GM21390 (cell line): ENCODE data around the gene WARS2.

Experiments used
- ATAC-seq: cut with Tn5 transposase; IDR thresholded peaks from one replicate; pipeline ENCODE4 v1.9.1; 2021; ENCODE audit not compliant: unreplicated experiment

Gene WARS2

DNA sequence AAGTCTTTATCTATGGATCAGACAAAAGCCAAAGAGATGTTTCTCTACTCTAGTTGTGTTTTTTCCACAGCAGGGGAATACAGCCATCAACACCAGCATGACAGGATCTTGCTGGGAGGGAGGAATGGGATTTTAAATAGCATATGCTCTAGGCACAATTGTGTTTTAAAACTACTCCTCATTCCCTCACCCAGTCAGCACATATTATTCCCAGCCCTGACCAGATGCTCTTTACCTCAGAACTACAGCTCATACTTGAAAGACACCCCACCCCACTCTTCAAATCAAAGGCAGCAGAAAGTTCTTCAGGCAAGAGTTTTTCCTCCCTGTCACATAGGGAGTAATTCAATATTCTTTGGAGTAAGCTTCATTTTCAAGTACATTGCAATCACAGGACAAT is 106.1 kb downstream of the WARS2 start:
- ATAC-seq = no peak

GRCh38 chr1:119032986-119033385 is 107.5 kb downstream of the WARS2 start:
- no peak for ATAC-seq

DNA sequence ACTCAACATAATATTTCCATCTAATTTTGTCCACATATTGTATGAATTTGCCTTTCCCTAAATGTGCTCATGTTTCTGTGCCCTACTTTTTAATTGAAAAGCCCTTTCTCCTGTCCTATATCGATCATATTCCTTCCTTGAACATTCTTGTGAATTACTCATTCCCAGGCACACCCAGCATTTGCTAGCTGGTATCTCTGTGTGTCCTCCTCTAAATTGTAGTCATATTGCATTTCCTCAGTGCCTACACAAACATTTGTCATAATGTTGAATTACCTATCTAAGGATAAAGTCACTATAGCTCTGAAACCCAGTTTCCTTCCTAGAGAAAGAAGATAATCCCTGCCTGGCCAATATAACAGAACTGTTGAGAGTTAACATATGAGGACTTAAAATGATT is 112.7 kb downstream of the WARS2 start:
- no peak for ATAC-seq

- ATAC-seq = no peak
These were observed 113.5 kb downstream of the WARS2 start for GRCh38 chr1:119026956-119027355.

DNA sequence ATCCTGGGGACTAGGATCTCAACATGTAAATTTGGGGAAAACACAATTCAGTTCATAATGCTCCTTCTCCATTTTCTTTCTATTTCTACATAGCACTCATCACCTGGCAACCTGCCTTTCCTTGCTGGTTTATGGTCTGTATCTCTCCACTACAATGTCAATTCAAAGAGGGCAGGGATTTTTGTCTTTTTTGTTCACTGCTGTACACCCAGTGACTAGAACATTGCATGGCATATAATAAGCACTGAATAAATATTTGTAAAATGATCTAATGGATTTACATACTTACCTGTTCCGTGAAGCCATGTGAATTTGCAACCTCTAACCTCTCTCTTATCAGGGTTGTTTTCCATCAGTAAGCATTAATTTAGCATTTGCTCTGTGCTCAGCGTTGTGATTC is 124.9 kb downstream of the WARS2 start:
- no peak for ATAC-seq

DNA sequence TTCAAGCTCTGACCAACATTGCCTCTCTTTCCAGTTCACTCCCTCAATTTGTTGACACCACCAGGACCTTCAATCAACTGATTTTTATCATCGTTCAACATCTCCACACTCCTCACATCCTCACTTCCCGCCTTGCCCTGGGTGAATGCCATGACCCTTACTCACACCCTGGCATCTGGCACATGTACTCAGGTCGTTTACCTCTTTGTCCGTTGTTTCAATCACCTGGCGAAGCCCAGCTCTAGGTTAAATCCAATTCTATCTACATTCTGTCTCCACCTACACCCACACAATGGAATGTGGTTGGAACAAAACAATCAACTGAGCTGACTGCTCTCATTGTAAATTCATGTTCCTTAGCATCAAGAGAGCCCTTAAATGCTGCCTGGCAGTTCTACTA is 128.1 kb downstream of the WARS2 start:
- ATAC-seq = no peak

GRCh38 chr1:119011706-119012105 is 128.7 kb downstream of the WARS2 start:
- no peak for ATAC-seq

GRCh38 chr1:119011116-119011515 is 129.3 kb downstream of the WARS2 start:
- ATAC-seq = no peak

DNA sequence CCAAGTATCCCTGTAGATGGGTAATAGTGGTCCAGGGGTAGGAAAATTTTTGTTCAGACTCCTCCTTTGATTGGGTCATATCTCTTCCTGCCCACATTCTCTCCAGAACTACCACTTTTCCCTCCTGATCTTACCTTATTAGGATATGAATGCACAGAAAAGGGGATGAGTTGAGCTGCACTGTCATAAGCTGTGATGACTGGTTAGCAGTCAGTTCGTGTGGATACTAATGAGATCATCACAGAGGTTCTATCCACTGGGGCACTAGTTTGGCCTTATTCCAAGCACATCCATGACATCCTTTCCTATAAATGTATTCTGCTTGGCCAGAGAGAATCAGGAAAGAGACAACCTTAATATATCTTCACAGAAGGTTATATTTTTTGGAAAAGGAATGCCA is 130.3 kb downstream of the WARS2 start:
- ATAC-seq = no peak

DNA sequence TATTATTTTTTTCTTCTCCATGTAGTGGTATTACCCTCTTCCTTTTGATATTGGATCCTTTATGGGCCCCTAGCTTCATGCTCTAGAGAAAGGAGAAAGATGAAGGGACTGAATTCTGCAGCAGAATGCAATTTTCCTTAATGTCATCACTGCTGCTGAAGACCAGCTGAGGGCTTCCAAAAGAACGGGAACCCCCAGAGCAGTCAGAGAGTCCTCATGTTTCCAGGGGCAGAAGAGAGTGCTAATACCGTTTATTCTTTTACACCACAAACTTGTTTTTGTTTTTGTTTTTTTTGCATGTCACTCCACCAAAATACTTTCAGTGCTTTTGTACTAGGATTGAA is 131.2 kb downstream of the WARS2 start:
- ATAC-seq = no peak

GRCh38 chr1:119008483-119009311 is 131.8 kb downstream of the WARS2 start:
- ATAC-seq = peak; percentile 50

DNA sequence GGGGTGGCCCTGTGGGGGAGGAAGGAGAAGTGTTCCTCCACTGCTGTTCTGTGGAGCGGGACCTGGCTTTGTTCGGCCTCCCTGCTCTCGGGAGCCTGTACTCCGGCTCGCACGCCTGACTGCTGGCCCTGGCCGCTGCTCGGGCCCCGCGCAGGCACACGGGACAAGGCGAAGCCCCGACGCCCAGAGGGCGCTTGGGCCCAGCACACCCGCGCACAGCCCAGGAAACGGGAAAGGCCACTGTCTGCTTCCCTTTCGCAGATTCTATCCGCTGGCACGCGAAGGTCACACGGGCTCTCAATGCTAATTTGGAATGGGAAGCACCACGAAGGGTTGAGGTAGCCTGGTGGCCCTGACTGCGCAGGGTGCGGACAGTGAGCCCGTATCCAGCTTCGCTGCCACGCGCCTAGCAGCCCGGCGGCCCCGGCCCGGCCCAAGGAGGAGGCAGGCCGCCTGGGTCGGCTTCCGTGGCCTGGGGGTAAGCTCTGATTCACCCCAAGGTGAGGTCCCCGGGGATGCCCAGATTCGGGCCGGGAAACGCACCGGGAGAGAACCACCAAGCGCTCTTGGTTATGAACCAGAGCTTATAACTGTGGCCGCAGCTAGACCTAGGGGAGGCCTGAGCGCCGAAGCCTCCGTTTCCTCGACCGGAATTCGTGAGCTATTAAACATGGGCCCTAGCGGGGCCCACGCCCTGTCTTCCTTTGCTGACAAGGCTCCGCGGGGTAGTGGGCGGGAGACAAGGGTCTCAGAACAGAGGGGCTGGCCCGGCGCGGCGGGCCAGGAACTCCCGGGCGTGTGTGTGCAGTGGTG is 132.6 kb downstream of the WARS2 start:
- ATAC-seq = peak; percentile 17

GRCh38 chr1:119007339-119007669 is 133.1 kb downstream of the WARS2 start:
- ATAC-seq = no peak

GRCh38 chr1:119006406-119007279 is 133.8 kb downstream of the WARS2 start:
- ATAC-seq = no peak

- no peak for ATAC-seq
These were observed 134.6 kb downstream of the WARS2 start for GRCh38 chr1:119005724-119006405.

DNA sequence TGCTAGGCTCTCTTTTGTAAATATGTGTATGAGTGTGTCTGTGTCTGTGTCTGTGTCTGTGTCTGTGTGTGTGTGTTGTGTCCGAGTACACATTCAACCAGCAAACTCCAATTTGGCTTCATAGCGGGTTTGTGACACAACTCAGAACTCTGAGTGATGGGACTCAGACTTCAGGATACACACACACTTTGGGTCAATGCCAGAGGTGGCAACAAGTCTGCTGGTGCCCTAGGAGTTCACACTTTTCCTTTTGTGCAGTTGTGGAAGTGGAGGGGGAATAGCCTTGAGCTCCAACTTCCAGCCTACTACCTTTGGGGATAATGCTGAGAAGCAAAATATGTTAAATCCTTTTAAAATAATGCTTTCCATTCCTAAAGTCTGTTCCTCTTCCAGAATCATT is 135.7 kb downstream of the WARS2 start:
- no peak for ATAC-seq

DNA sequence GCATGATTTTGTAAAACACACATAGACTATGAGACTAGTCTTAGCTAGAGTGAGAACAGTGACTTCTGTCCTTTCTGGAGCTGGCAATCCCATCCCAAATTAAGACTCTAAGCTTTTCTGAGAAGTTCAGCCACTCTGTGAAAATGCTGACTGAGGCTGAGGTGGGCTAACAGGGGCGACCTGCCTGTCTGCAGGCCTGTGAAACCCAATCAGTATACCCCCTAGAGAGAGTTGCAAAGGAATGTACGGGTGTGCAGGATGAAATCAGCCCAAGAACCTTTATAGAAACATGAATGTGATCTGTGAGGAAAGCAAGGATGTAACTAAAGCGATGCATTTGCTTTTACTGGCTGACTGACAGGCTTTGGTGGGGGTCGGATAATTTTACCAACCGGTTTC is 136.3 kb downstream of the WARS2 start:
- no peak for ATAC-seq

- ATAC-seq = no peak
These were observed 136.9 kb downstream of the WARS2 start for GRCh38 chr1:119003413-119004128.

DNA sequence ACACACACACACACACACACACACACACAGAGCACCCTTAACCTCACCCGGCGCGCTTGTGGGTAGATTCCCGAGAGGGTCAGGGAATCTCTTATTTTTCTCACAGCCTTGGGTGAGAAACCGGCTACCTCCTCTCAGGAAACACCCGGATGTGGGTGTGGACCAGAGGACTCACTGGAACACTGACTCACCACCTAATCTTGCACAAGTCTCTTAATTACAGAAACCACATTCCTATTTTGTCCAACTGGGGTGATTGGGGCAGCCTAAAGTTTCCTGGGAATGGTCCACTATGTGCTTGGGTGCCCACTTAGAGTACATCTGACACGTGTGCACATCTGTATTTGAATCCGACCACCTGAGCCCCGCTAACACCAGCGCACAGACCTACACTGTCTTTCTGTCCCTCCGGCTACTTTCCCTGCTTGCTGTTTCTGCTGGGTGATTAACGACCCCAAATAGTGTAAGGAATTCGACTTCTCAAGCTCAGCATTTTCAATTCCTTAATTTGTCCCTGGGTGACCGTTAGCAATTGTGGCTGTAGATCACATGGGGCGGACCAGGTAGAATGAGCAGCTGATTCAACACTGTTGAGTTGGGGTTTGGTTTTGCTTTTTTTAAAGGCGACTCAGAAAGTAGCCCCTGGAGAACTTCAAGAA is 138.3 kb downstream of the WARS2 start:
- no peak for ATAC-seq
